ENCODE results near the gene CRY2.

The CRY2 gene

DNA sequence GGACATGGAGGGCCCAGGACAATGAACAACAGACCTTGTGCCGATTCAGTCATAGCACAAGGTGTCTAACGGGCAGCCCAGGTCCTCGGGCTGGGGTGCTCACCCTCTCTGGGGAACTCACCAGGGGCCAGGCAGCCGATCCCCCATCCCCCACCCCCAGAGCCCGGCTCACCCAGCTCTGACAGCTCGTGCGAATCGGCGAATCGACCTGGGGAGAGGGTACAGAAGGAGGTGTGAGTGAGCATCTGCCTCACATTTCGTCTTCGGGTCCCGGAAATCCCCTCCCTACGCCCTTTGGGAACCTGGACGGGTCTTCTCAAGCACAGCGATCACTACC, 70.0 kb downstream of the CRY2 start:
- DNase-seq: no peak

DNA sequence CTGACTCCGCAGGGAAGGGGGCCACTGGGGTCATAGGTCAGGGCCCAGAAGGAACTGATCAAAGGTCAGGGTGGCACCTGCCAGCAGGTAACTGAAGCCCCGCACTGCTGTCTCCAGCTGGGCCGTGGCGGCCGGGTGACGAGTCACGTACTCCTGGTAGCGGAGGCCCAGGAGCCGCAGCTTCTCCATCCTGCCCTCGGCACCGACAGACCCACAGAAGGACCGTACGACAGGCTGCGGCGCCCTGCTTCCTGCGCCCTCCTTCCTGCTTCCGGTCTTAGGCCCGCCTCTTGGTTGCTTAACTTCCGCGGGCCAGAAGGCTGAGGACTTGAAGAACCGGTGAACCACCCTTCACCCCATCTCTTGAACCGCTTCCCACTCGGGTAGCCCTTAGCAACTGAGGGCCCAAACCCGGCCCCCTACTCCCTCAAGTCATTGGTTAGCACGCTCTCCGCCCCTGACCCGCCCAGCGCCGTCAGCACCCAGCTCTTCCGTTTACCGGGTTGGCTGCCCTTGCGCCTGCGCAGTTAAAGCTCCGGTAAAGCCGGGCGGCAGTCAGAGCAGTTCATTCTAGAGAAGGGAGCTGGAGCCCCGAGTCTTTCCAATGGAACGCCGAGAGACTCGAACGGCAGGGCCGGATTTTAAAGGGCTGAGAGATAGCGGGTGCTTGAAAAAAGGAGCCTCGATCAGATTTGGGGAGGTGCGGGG, 70.5 kb downstream of the CRY2 start, which contains the start of gene PEX16:
Gene PEX16 (minus strand): TSS at position 255 of the 708 bp plus-strand sequence. CDS start 66 bp downstream, at position 189.
- DNase-seq: peak; percentile 59 to 98 (median 94)

DNA sequence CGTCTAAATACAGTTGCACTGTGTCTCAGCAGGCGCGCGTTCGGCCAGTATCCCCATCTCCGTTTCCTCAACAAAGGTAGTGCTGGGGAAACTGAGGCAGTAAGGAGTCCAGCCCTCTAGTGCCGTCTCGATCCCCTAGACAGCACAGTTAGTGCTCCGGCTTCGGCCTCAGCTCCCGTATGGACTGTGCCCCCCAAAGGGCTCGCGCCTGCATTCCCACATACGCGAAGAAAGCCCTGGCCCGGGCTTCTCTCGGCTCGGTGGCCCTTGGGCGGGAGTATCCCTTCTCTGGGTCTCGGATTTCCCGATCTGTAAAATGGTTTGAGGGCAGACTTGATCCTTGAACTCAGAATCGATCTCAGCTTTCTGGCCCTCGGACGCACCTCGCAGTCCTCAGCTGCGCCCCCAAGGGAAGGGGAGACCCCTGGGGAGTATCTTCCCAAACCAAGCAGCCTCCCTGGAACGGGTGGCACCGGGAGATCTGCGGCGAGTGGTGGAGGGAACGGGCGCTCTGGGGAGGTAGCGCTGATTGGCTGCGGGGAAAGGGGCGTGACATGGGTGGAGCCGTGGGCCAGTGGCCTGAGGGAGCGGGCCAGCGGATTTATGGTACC, 71.2 kb downstream of the CRY2 start:
- DNase-seq: peak in 54 of 56 donors; percentile 36 to 86 (median 68)

DNA sequence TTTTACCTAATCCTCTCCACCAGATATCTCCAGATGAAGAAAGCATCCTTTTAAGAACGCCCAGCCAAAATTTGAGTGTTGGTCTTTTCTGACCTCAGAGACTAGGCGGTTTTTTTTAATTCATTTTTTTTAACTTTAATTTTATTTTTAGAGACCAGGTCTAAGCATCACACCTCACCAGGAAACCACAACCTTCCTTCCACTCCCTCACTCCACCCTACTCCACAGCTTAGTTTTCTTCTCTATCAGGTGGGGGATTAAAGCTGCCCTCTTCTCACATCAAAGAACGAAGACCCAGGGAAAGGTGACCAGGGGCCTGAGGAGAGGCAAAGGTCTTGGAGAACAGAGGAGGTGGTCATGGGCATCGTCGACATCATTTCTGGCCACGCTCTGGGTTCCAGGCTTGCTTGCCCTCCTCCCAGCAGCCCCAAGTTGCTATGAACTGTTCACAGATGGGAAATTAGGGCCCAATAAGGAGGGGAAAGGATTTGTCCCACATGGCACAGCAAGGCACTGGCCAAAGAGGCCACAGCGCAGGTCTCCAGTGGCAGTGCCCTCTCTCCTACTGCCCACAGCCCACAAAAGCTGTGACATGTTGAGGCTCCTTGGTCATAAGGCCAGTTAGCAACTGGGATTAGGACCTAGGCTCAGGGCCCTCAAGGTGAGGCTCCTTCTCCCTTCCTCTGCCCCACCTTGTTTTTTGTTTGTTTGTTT, 71.8 kb downstream of the CRY2 start:
- DNase-seq: no peak

DNA sequence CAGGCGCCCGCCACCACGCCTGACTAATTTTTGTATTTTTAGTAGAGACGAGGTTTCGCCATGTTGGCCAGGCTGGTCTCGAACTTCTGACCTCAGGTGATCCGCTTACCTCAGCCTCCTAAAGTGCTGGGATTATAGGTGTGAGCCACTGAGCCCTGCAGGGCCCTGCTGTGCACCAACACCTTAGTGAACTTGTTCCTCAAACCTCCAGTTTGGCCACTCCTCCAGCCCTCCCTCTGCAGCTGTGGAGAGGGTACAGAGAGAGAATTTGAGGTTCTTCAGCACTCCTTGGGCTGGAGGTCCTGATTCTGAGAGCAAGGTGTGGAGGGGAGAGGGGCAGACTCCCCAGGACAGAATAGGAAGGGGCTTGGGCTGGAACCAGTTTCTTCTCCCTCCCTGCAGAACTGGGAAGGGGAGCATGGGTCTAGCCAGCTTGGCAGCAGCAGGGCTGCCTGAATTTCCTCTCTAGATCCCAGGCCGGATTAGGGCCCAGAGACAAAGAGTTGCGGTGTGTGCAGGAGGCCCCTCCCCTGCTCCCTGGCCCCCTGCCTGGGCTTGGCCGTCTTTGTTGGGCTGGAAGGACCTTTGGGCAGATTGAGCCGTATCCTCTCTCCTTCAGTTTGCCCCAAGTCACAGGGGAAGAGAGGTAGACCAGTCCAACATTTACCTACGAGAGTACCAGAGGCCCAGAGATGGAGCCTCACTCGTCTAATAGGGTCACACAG, 72.7 kb downstream of the CRY2 start:
- DNase-seq: peak in 1 of 56 donors; percentile 26

DNA sequence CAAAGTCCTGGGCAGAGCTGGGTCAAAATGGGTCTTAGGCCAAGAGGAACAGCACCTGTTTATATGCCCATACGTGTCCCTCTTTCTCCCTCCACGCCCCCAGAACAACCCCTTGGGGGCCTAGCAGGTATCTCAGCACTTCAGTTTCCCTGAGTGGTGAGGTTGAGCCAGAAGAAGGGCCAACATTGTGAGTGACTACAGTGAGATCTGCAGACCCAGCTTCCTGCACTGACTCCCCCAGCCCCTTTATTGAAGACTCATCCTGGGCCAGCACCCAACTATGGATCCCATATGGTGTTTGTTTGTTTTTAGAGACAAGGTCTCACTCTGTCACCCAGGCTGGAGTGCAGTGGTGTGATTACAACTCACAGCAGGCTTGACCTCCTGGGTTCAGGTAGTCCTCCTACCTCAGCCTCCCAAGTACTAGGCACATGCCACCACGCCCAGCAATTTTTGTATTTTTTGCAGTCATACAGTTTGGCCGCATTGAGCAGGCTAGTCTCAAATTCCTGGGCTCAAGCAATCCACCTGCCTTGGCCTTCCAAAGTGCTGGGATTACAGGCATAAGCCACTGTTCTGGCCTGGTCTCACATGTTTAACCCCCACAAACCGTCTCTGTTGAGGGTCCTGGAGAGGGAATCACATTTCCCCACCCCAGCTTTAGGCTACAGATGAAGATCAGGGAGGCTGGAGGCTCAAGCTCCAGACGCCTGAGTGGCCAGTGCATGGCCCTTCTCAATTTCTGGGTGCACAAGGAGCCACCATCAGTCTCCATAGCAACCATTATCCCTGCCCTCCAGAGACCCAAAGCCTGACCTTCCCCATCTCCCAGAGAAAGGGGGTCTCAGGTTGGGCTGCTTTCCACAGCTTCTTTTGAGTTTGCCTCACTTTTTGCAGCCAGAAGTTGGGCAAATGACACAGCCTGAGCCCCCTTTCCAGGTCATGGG, 73.5 kb downstream of the CRY2 start:
- no peak for DNase-seq

DNA sequence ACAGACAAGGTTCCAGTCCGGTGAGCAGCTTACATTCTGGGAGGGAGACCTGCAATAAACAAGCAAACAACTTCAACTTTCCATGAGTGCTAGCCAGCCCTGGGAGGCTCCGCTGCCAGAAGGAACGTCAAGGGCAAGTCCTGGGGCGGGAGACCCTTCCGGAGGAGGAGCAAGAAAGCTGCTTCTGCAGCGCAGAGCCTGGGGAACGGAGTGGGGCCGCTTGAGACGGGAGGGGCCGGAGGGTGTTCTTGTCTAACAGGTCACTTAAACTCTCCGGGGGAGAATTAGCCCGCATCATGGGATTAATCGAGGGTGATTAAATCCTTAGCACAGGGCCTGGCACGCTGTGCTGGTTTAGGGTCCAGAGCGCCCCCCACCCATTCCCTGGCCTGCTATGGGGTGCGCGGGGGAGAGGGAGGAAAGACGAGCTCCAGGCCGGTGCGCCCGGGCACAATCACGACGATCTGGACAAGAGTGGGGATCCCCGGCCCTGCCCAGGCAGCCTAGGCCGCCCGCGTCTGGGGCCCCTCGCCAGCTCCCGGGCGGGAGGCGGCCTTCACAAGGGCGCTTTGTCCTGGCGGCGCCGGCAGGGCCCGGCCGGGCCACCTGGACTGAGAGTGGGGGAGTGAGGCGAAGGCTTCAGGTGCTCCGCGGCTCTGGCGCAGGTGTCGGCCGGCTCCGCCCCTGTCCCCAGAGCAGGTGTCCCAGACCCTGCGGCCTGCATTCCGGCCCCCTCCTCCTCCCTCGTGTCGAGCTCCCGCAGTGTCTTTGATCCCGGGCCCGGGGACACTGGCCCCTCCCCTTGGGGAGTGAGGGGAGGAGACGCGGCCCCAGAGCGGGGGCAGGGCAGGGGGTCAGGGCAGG, 74.5 kb downstream of the CRY2 start:
- DNase-seq: peak in 1 of 56 donors; percentile 55

DNA sequence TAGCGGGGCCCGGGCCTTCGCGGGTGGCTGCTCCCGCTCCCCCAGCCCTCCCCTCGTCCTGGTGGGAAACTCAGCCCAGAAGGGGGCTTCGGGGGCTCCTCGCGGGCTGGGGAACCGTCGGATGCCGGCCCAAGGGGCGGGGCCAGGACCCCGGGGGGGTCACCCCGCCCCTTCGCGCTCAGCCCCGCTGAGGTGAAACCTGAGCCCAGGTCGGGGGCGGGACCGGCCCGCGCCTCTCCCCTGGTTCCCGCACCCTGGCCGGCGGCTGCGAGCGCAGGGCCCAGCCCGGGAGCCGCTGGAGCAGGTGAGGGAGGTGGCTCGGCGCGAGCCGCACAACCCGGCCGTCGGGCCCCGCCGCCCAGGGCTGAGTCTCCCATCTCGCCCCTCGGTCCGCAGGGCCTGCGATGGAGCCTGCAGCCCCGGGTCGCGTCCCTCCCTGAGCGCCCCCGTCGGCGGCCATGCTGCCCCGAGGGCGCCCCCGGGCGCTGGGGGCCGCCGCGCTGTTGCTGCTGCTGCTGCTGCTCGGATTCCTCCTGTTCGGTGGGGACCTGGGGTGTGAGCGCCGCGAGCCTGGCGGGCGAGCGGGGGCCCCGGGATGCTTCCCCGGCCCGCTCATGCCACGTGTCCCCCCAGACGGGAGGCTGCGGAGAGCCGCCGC, 75.3 kb downstream of the CRY2 start, which contains the start of gene LARGE2:
Gene LARGE2 (plus strand): TSS at position 232 of the 658 bp plus-strand sequence. CDS start 227 bp downstream, at position 459.
- DNase-seq: no peak

DNA sequence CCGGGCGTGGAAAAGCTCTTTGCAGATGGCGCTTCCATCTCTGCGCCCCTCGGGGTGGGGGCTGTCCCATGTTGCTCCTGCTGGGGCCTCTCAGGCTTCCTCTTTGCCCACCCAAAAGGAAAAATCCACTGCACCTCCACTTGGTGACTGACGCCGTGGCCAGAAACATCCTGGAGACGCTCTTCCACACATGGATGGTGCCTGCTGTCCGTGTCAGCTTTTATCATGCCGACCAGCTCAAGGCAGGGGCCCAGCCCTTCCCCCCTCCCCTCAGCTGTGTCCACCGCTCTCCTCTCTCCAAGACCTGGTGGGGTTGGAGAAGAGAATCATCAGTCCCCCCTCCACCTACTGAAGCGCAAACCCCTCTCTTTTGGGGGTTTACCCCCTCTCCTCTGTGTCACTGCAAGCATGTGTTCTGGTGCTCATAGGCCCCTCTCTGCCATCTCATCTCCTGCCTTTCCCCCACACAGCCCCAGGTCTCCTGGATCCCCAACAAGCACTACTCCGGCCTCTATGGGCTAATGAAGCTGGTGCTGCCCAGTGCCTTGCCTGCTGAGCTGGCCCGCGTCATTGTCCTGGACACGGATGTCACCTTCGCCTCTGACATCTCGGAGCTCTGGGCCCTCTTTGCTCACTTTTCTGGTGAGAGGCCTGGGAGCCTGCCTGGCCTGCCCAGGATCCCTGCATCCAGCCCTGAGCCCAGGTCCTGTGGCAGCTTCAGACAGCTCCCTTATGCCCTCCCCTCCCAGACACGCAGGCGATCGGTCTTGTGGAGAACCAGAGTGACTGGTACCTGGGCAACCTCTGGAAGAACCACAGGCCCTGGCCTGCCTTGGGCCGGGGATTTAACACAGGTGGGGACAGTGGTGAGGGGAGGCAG, 77.0 kb downstream of the CRY2 start:
- no peak for DNase-seq

DNA sequence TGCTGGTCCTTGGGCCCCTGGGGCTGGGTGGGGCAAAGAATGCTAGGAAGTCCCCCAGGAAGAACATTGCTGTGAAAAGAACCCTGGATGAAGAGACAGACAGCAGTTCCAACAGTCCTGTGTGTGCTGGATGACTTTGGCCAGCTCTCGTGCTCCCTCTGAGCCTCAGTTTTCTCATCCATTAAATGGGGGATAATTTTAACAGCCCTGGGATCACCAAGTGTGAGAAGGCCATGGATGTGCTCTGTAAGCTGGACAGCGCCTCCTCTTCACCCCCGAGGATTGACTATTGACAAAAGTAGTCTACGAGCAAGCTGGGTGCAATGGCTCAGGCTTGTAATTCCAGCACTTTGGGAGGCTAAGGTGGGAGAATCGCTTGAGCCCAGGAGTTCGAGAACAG, 77.7 kb downstream of the CRY2 start:
- DNase-seq: no peak

DNA sequence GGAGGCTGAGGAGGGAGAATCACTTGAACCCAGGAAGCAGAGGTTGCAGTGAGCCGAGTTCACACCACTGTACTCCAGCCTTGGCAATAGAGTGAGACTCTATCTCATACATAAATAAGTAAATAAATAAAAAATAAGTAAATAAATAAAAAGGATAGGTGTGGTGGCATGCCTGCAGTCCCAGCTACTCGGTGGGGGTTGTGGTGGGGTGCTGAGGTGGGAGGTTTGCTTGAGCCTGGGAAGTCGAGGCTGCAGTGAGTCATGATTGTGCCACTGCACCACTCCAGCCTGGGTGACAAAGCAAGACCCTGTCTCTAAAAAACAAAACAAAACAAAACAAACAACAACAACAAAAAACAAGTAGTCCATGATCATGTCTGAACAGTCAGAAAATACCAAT, 78.3 kb downstream of the CRY2 start:
- no peak for DNase-seq

DNA sequence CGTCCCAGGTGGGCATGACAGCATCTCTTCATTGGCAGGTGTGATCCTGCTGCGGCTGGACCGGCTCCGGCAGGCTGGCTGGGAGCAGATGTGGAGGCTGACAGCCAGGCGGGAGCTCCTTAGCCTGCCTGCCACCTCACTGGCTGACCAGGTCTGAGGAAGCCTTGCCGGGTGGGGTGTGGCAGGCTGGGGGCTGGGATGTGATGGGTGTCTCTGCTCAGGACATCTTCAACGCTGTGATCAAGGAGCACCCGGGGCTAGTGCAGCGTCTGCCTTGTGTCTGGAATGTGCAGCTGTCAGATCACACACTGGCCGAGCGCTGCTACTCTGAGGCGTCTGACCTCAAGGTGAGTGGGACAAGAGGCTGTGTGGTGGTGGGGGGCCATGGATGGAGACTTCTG, 78.7 kb downstream of the CRY2 start:
- DNase-seq: no peak

DNA sequence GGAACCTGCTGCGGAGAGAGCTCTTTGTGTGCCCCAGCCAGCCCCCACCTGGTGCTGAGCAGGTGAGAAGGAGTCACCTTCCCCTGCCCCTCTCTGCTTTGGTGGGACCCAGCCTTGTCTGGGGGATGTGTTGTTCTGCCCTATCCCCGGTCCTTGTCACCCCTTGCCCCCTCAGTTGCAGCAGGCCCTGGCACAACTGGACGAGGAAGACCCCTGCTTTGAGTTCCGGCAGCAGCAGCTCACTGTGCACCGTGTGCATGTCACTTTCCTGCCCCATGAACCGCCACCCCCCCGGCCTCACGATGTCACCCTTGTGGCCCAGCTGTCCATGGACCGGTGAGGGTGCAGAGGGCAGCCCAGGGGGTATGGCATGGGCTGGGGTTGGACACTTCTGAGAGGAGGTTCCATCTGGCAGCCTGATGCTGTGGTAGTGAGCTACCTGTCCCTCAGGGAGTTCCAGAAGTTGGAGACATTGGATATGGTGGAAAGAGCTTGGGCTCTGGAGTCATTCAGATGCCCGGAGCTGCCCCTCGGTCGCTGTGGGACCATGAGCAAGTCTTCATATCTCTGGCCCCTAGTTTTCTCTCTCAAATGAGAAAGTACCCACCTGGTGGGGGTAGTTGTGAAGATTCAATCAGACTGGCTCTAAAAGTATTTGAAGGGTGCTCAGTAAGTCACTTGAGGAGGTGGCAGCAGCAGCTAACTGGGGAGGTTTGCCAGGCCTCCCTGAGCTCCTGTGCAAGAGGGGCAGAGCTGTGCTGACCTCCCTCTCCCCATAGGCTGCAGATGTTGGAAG, 79.5 kb downstream of the CRY2 start:
- no peak for DNase-seq

DNA sequence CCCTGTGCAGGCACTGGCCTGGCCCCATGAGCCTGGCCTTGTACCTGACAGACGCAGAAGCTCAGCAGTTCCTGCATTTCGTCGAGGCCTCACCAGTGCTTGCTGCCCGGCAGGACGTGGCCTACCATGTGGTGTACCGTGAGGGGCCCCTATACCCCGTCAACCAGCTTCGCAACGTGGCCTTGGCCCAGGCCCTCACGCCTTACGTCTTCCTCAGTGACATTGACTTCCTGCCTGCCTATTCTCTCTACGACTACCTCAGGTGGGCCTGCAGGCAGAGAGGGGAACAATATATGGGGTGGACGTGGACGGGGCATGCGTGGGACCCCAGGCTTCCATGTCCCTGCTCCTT, 80.0 kb downstream of the CRY2 start:
- DNase-seq: no peak

DNA sequence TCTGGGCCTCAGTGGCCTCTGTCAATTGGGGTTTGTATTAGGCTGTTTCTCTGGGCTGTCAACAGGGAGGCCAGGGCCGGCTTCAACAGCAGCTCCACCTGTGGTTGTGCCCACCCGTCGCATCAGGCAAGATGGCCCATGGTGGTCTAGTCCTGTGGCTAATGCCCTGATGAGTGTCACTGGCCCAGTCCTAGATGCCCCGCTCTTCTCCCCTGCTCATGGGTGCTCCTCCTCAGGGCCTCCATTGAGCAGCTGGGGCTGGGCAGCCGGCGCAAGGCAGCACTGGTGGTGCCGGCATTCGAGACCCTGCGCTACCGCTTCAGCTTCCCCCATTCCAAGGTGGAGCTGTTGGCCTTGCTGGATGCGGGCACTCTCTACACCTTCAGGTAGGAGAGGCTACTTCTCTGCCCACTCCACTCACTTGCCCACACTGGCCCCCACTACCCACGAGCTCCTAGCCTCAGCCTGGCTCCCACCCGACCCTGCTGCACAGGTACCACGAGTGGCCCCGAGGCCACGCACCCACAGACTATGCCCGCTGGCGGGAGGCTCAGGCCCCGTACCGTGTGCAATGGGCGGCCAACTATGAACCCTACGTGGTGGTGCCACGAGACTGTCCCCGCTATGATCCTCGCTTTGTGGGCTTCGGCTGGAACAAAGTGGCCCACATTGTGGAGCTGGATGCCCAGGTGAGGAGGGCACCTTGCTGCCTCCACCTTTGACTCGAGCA, 80.6 kb downstream of the CRY2 start:
- no peak for DNase-seq

DNA sequence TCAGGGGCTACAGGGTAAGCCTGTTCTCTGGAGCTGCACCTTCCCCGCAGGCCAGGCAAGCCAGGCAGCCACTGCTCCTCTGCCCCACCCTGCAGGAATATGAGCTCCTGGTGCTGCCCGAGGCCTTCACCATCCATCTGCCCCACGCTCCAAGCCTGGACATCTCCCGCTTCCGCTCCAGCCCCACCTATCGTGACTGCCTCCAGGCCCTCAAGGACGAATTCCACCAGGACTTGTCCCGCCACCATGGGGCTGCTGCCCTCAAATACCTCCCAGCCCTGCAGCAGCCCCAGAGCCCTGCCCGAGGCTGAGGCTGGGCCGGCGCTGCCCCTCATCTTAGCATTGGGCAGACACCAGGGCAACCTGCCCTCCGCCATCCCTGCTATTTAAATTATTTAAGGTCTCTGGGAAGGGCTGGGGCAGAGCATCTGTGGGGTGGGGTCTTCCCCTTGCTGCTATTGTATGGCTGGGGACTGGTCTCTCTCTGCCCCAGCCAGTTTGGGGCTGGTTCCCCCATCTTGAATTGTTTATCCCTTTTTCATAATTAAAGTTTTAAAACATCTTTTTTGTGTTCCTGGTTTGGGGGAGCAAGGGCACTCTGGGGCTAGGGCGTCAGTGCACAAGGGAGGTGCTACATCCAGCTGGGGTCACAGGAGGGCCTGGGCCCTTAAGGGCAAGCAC, 81.4 kb downstream of the CRY2 start:
- DNase-seq: no peak

Measured in nucleus accumbens (tissue), 56 donors.